SH-SY5Y (cell line): ENCODE measurements around the gene DAZL.

Source experiments
- GATA2 ChIP-seq: IDR thresholded peaks from 2 replicates; pipeline ENCODE4 v1.6.1; 2011; ENCODE audit warnings: mild to moderate bottlenecking, low read depth, low read length
- GATA3 ChIP-seq: IDR thresholded peaks from 2 replicates; pipeline ENCODE4 v1.6.1; 2011; ENCODE audit warnings: low read depth, mild to moderate bottlenecking, low read length, moderate library complexity

GRCh38 chr3:16596352-16597032 lies 8.7 kb downstream of the DAZL start:
- TF ChIP-seq GATA2: no peak
- TF ChIP-seq GATA3: no peak
